ENCODE results near the gene CENATAC. TPM values are rescaled to one million over a fixed set of nuclear protein-coding genes. Genes with fewer than 3 reads are reported as not detected.

CENATAC gene
- total and polyA plus RNA-seq, 9 of the 15 experiments (the other 6 are each of a cell fraction or from before 2014, with no cell fraction given) = 2.4 to 25.5 (median 13.7) TPM

GRCh38 chr11:119056421-119056999, 58.6 kb downstream of the CENATAC start (continued):
- TF ChIP-seq ZBTB5 (IDR thresholded peaks at IDR 0.05) (no peak), CGGBP1 (CRISPR knock-in tag; IDR thresholded peaks at IDR 0.05) (no peak), ATF6 (CRISPR knock-in tag; IDR thresholded peaks at IDR 0.05) (no peak), SAP30 (IDR thresholded peaks at IDR 0.05; ENCODE audit: borderline replicate concordance, insufficient read depth, low read depth, low read length, poor library complexity, severe bottlenecking) (peak; percentile 62), CCNT2 (IDR thresholded peaks at IDR 0.05; ENCODE audit: borderline replicate concordance, extremely low read depth, insufficient read length, low read depth, low read length) (no peak), HNRNPK (IDR thresholded peaks at IDR 0.05; ENCODE audit: low read depth, low read length, poor library complexity, severe bottlenecking) (no peak), CREB3L1 (IDR thresholded peaks at IDR 0.05; ENCODE audit: borderline replicate concordance, low read depth) (no peak), ZNF436 (CRISPR knock-in tag; IDR thresholded peaks at IDR 0.05) (no peak), HNRNPLL (IDR thresholded peaks at IDR 0.05; ENCODE audit: low read depth, low read length, poor library complexity, severe bottlenecking) (no peak), SMAD3 (CRISPR knock-in tag; conservative IDR thresholded peaks at IDR 0.05) (no peak), ETV5 (CRISPR knock-in tag; IDR thresholded peaks at IDR 0.05; ENCODE audit: low read depth) (no peak), USF2 (CRISPR knock-in tag; IDR thresholded peaks at IDR 0.05) (no peak), NFIC (IDR thresholded peaks at IDR 0.05) (no peak), GTF2A2 (tag; IDR thresholded peaks at IDR 0.05) (0 out of 2 replicates have a peak, but pooled peaks have one; percentile 25), PRMT5 (CRISPR knock-in tag; IDR thresholded peaks at IDR 0.05) (no peak)
